ENCODE data around the gene TECTA.
"Not testable (repeated sequence)": the region's sequence is repeated elsewhere in the genome, so short reads cannot be mapped to it uniquely, and the experiment has no call there.

Gene TECTA

DNA sequence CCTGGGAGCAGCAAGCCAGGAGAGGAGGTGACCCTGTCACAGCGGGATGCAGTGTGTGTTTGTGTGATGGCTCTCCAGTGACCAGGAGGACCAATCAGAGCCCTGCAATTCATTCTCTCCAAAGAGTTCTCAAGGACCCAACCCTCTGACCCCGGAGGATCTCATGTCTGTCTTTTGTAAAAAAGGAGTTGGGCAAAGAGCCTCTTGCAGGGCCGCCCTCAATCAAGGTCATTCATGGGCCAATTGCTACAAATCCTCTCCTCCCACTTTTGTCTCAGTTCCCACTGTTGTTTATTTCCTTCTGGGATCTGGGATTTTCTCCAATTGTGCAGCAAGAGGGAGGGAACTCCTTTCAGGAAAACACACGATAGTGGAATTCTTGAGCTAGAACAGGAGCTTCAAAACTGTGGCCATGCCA, 4.0 kb downstream of the TECTA start:
- no peaks in the 10 kb centered on the region for H3K27me3 ChIP-seq (ENCODE audit: insufficient read depth, low read length)
- H3K9me3 ChIP-seq (ENCODE audit: low read length), result no peaks in the 10 kb centered on the region
- no peak overlapping the region for H2AFZ ChIP-seq (ENCODE audit: low read depth, low read length)
- H3K4me1 ChIP-seq (ENCODE audit: insufficient read depth, low read length), result peaks cover 20% of the 10 kb centered on the region
- H3K36me3 ChIP-seq (ENCODE audit: insufficient read depth, low read length), result peaks cover 2% of the 10 kb centered on the region
- H3K4me3 ChIP-seq (ENCODE audit: low read length), result no peak overlapping the region

DNA sequence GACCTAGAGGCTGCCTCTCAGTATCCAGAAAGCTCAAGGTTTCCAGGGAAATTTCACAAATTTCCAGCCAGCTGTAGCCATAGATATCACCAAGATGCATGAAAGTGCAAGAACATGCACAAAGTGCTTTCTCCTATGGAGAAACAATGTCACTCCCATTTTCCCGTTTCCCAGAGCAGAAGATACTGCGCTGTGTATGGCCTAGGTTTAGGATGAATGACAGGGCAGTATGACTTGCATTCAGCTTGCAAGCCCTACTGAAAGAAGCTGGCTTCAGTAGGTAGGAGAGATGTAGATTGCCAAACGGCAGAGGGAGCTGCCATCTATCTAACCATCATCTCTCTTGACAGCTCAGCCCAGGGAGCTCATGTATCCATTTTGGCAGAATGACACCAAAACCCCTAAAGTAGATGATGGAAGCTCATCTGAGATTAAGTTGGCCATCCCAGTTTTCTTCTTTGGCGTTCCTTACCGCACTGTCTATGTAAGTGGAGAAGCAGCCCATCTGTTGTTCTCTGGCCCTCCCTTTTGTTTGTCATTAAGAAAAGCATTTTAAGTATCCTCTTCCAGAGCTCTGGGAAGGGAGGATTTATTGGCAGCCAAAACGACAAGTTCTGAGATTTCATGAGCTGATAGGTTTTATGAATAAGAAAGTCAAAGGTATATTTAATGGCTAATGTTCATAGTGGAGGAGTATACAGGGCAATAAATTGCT, 4.6 kb downstream of the TECTA start:
- H3K36me3 ChIP-seq (ENCODE audit: insufficient read depth, low read length), result peaks cover 2% of the 10 kb centered on the region
- no peak overlapping the region for H2AFZ ChIP-seq (ENCODE audit: low read depth, low read length)
- no peaks in the 10 kb centered on the region for H3K27me3 ChIP-seq (ENCODE audit: insufficient read depth, low read length)
- no peaks in the 10 kb centered on the region for H3K9me3 ChIP-seq (ENCODE audit: low read length)
- no peak overlapping the region for H3K4me3 ChIP-seq (ENCODE audit: low read length)
- H3K4me1 ChIP-seq (ENCODE audit: insufficient read depth, low read length), result peaks cover 21% of the 10 kb centered on the region

DNA sequence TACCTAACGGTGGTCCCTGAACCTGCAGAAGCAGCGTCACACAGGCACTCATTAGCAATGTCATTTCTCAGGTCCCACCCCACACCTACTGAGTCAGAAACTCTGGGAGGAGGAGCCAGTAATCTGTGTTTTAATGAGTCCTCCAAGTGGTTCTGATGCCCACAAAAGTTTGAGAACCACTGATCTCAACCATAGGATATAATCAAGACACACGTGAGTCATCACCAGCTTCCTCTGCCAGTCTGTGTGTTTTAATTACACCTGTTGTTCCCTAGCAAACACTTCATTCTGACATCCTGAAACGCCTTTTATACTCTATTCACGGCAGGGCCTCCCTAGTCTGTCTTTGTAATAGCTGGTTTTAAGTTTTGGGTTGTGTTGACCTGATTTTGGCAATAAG, 5.8 kb downstream of the TECTA start:
- no peaks in the 10 kb centered on the region for H3K9me3 ChIP-seq (ENCODE audit: low read length)
- H2AFZ ChIP-seq (ENCODE audit: low read depth, low read length), result no peak overlapping the region
- no peak overlapping the region for H3K4me3 ChIP-seq (ENCODE audit: low read length)
- peaks cover 2% of the 10 kb centered on the region for H3K36me3 ChIP-seq (ENCODE audit: insufficient read depth, low read length)
- H3K4me1 ChIP-seq (ENCODE audit: insufficient read depth, low read length), result peaks cover 20% of the 10 kb centered on the region
- no peaks in the 10 kb centered on the region for H3K27me3 ChIP-seq (ENCODE audit: insufficient read depth, low read length)

DNA sequence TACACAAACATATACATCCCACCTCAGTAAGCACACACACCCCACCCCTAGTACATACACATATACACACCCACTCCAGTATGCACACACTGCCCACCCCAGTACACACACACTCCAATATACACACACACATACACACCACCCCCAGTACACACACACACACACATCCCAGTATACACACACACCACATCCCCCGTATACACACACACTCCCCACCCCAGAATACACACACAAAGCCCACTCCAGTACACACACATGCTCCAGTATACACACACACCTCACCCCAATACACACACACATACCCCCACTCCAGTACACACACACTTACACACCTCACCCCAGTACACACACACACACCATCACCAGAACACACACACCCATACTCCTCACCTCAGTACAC, 7.4 kb downstream of the TECTA start:
- H3K9me3 ChIP-seq (ENCODE audit: low read length), result no peaks in the 10 kb centered on the region
- peaks cover 2% of the 10 kb centered on the region for H3K36me3 ChIP-seq (ENCODE audit: insufficient read depth, low read length)
- no peak overlapping the region for H2AFZ ChIP-seq (ENCODE audit: low read depth, low read length)
- no peak overlapping the region for H3K4me3 ChIP-seq (ENCODE audit: low read length)
- peaks cover 21% of the 10 kb centered on the region for H3K4me1 ChIP-seq (ENCODE audit: insufficient read depth, low read length)
- no peaks in the 10 kb centered on the region for H3K27me3 ChIP-seq (ENCODE audit: insufficient read depth, low read length)

DNA sequence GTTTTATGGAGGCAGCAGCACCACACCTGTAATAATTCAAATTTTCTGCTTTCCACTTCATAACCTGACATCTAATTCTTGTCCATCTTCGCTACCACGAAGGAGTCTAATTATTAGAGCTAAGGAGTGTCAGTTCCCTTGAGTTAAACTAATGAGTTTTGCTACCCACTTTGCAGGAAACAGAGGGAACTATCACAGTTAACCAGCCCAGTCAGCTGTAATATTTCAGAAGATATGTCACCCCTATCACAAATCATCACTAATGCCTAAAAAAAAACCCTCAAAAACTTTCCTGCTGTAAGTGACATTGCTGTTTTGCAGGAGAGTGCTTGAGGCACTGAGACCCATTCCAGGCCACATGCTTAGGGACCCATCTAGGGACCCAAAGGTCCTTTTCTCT, 8.4 kb downstream of the TECTA start:
- no peaks in the 10 kb centered on the region for H3K9me3 ChIP-seq (ENCODE audit: low read length)
- H3K4me1 ChIP-seq (ENCODE audit: insufficient read depth, low read length), result peaks cover 25% of the 10 kb centered on the region
- peaks cover 2% of the 10 kb centered on the region for H3K36me3 ChIP-seq (ENCODE audit: insufficient read depth, low read length)
- H2AFZ ChIP-seq (ENCODE audit: low read depth, low read length), result no peak overlapping the region
- no peak overlapping the region for H3K4me3 ChIP-seq (ENCODE audit: low read length)
- no peaks in the 10 kb centered on the region for H3K27me3 ChIP-seq (ENCODE audit: insufficient read depth, low read length)

DNA sequence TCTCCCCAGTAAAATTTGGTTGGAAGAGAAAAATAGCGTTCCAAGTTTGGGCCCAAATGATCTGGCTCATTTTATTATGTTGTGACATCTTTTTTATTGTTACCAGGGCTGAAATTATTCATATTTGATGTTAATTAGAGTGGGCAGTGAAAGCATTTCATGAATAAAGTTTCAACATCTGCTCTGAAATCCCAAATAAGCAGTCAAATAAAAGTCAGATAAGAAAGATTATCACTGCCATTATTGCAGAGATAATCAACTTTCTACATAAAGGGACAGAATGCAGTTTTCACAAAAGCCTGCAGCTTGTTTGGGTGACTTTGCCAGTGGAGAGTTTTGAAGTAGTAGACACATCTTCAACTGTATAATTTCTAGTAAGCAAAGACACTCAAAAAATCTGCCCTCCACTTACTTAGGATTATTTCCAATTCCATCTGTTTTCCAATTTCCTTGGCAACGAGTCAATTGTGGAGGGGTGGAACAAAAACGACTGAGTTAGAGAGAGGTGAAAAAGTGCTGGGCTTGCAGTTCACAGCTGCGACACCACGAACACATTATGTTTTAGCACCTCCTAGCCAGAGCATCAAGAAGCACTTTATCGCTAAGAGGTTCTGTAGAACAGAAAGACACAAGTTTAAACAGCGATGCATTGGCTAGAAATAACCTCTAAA, 9.0 kb downstream of the TECTA start:
- Histone ChIP-seq H2AFZ (ENCODE audit: low read depth, low read length) (no peak overlapping the region), H3K4me3 (ENCODE audit: low read length) (no peak overlapping the region), H3K36me3 (ENCODE audit: insufficient read depth, low read length) (peaks cover 2% of the 10 kb centered on the region), H3K9me3 (ENCODE audit: low read length) (no peaks in the 10 kb centered on the region), H3K27me3 (ENCODE audit: insufficient read depth, low read length) (no peaks in the 10 kb centered on the region), H3K4me1 (ENCODE audit: insufficient read depth, low read length) (peaks cover 19% of the 10 kb centered on the region)

DNA sequence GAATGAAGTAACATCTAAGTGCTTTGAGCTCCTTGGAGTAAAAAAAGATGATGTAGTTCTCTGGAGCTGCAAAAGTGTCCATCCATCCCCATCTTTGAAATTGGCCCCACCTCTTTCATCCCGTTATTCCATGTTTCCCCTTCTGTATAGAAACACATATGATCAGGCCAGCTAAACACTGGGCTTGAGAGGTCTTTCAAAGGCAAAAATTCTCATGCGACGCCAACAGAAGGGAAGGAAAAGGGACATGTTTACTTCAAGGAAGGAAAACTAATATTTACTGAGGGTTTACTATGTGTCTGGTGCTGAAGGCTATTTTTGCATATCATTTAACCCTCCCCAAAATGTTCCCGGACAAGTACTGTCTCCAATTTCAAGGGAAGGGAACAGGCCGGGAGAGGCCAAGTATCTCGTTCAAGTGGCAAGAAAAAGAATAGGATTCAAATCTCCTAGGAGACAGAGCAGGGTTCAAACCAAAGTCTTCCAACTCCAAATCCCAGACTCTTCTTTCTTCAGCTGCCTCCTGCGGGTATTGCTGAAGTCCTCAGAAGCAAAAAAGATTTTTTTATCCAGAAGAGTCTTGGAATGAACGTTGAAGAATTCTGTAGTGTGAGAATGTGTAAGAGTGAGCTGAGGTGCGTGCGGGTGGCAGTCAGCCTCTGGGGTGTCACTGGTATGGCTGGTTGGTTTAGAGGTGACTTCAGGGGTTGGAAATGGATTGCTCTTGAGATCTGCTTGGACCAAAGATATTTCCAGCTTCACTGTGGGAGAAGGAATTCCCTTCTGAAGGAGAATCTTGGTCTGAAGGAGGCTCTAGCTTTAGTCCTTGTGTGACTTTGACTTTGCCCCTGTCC, 10.1 kb downstream of the TECTA start:
- Histone ChIP-seq H3K9me3 (ENCODE audit: low read length) (no peaks in the 10 kb centered on the region), H3K36me3 (ENCODE audit: insufficient read depth, low read length) (peaks cover 2% of the 10 kb centered on the region), H3K27me3 (ENCODE audit: insufficient read depth, low read length) (no peaks in the 10 kb centered on the region), H3K4me1 (ENCODE audit: insufficient read depth, low read length) (peaks cover 15% of the 10 kb centered on the region), H2AFZ (ENCODE audit: low read depth, low read length) (no peak overlapping the region), H3K4me3 (ENCODE audit: low read length) (no peak overlapping the region)

DNA sequence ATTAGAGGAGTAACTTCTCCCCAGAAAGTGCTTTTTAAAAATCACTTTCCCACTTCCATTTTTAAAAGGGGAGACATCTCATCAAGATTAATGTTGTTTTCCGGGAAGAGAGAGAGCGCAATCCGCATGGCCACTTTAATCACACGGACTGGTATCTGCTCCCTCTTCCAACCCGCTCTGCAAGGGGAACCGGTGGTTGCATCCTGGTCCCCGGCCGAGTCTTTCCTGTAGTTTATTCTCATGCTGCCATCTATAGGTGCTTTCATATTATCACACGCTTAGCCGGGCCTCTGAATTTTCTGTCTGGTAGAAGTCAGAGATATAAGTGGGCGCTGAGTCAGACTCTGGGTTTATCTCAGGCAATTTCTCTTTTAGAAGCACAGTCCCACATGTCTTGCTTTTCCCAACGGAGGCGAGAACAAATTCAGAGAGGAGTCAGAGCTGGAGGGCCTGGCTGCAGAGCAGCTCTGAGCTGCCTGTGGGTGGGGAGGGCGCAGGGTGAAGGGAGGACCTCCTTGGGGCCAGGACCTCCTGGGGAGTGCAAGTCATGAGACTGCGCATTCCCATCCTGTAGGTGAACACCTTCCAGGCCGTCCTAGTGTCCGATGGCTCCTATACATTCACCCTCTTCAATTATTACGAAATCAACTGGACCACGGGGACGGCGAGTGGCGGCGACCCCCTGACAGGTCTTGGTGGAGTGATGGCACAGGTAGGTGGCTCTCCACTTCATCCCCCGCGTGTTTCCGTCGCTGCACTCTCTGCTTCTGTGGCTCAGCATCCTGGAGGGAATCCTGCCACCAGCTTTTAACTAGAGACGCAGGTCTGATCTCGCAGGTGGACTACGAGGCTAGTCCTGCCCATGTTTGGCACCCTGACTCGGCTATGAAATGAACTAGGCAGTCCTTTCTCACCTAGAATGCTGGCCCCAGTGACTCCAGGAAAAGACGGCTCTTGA, 11.7 kb downstream of the TECTA start:
- peaks cover 2% of the 10 kb centered on the region for H3K36me3 ChIP-seq (ENCODE audit: insufficient read depth, low read length)
- H3K4me1 ChIP-seq (ENCODE audit: insufficient read depth, low read length), result peaks cover 15% of the 10 kb centered on the region
- H3K27me3 ChIP-seq (ENCODE audit: insufficient read depth, low read length), result no peaks in the 10 kb centered on the region
- H3K4me3 ChIP-seq (ENCODE audit: low read length), result no peak overlapping the region
- H3K9me3 ChIP-seq (ENCODE audit: low read length), result no peaks in the 10 kb centered on the region
- H2AFZ ChIP-seq (ENCODE audit: low read depth, low read length), result no peak overlapping the region

DNA sequence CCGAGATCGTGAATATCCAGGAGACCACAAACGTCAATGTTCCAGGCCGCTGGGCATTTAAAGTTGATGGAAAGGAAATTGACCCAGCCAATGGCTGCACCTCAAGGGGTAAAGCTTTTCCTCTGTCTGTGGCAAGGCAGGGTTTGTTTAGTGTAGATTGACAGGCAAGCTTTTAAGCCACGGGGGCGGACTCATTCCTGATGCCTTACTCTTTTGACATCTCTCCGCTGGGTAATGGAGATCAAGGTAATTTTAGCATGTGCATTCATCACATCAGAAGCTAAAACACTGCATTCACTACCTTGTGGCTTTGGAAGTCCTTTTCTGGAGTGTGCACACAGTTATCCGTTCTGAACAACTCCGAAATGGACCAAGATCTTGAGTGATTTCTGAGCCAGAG, 12.6 kb downstream of the TECTA start:
- Histone ChIP-seq H3K4me1 (ENCODE audit: insufficient read depth, low read length) (peaks cover 15% of the 10 kb centered on the region), H3K36me3 (ENCODE audit: insufficient read depth, low read length) (peaks cover 2% of the 10 kb centered on the region), H3K4me3 (ENCODE audit: low read length) (no peak overlapping the region), H2AFZ (ENCODE audit: low read depth, low read length) (no peak overlapping the region), H3K27me3 (ENCODE audit: insufficient read depth, low read length) (no peaks in the 10 kb centered on the region), H3K9me3 (ENCODE audit: low read length) (no peaks in the 10 kb centered on the region)

DNA sequence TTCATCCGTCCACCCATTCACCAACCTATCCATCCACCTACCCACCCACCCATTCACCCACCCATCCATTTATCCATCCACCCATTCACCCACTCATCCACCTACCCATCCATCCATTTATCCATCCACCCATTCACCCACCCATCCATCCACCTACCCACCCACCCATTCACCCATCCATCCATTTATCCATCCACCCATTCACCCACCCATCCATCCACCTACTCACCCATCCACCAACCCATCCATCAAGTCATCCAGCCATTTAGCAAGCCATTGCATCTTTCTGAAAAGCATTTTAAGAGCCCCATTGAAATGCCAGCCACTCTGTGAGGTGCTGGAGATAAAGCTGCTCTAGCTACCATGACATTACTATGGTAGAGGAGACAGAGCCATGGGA, 14.0 kb downstream of the TECTA start:
- peaks cover 14% of the 10 kb centered on the region for H3K4me1 ChIP-seq (ENCODE audit: insufficient read depth, low read length)
- not testable (repeated sequence) for H2AFZ ChIP-seq (ENCODE audit: low read depth, low read length); H3K9me3 ChIP-seq (ENCODE audit: low read length); H3K27me3 ChIP-seq (ENCODE audit: insufficient read depth, low read length); H3K36me3 ChIP-seq (ENCODE audit: insufficient read depth, low read length); H3K4me3 ChIP-seq (ENCODE audit: low read length)

DNA sequence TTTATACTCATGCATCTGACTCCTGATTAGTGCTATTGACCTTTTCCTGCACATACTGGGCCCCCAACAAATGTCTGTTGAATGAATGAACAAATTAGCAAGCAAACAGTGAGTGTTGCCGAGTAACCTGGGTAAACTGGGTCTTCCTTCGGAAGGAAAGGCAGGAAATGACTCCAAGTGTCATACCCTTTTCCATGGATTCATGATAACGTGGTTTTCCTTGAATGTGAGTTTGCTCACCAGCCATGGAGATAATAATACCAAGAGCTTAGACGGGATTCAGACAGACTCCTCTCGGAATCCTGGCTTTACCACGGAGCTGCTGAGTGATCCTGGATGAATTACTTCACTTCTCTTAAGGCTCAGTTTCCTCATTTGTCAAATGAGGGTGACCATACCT, 16.7 kb downstream of the TECTA start:
- Histone ChIP-seq H3K4me3 (ENCODE audit: low read length) (no peak overlapping the region), H3K4me1 (ENCODE audit: insufficient read depth, low read length) (peaks cover 11% of the 10 kb centered on the region), H3K36me3 (ENCODE audit: insufficient read depth, low read length) (no peaks in the 10 kb centered on the region), H2AFZ (ENCODE audit: low read depth, low read length) (no peak overlapping the region), H3K27me3 (ENCODE audit: insufficient read depth, low read length) (no peaks in the 10 kb centered on the region), H3K9me3 (ENCODE audit: low read length) (peaks cover 1% of the 10 kb centered on the region)

DNA sequence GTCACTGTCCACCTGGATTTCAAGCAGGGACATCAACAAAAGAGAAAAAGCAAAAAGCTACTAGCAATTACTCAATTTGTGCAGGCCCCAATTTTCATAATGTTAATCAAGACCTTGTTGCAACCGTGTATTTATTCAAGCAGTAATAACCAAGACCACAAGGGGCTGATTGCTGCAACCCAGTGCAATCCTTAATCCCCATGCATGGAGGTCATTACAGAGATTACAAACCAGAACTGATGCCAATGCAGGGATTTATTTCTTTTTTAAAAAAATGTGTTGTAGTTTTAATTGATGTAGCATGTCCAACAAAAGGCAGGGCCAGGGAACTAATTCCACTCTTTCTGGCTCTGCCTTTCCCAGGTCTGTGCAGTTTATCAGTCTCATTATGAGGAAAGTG, 18.4 kb downstream of the TECTA start:
- no peak overlapping the region for H3K4me3 ChIP-seq (ENCODE audit: low read length)
- no peaks in the 10 kb centered on the region for H3K36me3 ChIP-seq (ENCODE audit: insufficient read depth, low read length)
- peaks cover 1% of the 10 kb centered on the region for H3K9me3 ChIP-seq (ENCODE audit: low read length)
- no peaks in the 10 kb centered on the region for H3K27me3 ChIP-seq (ENCODE audit: insufficient read depth, low read length)
- no peak overlapping the region for H2AFZ ChIP-seq (ENCODE audit: low read depth, low read length)
- peaks cover 3% of the 10 kb centered on the region for H3K4me1 ChIP-seq (ENCODE audit: insufficient read depth, low read length)

Data from neuron (in vitro differentiated cells).